ENCODE data around the gene STK32B. TPM values are rescaled to one million over a fixed set of nuclear protein-coding genes. Genes with fewer than 3 reads are reported as not detected.

STK32B gene
- polyA plus RNA-seq, 1 experiment, result 4.3 TPM

DNA sequence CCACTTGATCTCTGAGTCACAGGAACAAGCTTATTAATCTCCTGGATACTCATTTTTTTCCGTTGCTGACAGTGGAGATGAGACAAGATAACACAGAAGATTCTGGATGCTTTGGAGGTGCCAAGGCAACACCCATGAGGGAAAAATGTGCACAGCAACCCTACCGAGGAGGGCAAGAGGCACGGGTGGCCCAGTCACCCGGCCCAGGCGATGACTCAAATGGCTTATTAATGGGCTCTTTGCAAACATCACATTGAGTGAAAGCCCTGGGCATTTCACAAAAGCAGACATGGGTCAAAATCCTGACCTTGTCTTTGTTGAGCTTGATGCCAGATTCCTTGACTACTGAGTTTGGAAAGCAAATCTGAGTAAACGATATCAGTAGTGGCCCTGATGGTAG is 315.1 kb downstream of the STK32B start:
- Histone ChIP-seq H3K4me3 (ENCODE audit: low read depth, low read length) (no peak overlapping the region), H3K27ac (ENCODE audit: low read depth, low read length) (no peak overlapping the region), H3K27me3 (ENCODE audit: control insufficient read depth, insufficient read depth, low read length) (peaks cover 2% of the 10 kb centered on the region), H3K9me3 (ENCODE audit: control insufficient read depth, insufficient read depth, low read length) (no peaks in the 10 kb centered on the region)
- ChIA-PET POLR2A (interaction anchor here (0.6 kb wide), 1 partner anchor 346 kb away, joined by 3 read pairs; no protein-coding TSS in a partner anchor), CTCF (interaction anchor here (1.2 kb wide), 1 partner anchor 34 kb away, joined by 3 read pairs; no protein-coding TSS in a partner anchor)
- no peak for DNase-seq (ENCODE audit: low read depth, low spot score)
- TF ChIP-seq, protein P1, sequence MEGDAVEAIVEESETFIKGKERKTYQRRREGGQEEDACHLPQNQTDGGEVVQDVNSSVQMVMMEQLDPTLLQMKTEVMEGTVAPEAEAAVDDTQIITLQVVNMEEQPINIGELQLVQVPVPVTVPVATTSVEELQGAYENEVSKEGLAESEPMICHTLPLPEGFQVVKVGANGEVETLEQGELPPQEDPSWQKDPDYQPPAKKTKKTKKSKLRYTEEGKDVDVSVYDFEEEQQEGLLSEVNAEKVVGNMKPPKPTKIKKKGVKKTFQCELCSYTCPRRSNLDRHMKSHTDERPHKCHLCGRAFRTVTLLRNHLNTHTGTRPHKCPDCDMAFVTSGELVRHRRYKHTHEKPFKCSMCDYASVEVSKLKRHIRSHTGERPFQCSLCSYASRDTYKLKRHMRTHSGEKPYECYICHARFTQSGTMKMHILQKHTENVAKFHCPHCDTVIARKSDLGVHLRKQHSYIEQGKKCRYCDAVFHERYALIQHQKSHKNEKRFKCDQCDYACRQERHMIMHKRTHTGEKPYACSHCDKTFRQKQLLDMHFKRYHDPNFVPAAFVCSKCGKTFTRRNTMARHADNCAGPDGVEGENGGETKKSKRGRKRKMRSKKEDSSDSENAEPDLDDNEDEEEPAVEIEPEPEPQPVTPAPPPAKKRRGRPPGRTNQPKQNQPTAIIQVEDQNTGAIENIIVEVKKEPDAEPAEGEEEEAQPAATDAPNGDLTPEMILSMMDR (IDR thresholded peaks at IDR 0.05; ENCODE audit: low read depth, low read length), result no peak

DNA sequence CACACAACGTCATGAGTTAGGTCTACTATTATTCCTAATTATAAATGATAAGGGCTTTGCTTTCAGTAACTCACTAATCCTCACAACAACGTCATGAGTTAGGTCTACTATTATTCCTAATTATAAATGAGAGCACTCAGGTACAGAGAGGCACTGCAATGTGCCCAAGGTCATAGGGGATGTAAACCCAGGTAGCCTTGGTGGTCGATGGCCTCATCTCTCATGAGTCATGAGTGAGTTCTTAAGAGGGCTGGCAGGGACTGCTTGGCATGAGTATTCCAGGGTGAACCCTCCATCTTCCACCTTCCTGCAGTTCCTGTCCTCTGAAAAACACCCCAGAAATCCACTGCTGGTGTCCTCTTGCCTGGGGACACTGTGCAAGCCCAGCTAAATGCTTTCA is 317.1 kb downstream of the STK32B start:
- CTCF ChIA-PET, result interaction anchor here (0.9 kb wide), 1 partner anchor 32 kb away, joined by 4 read pairs; no protein-coding TSS in a partner anchor
- POLR2A ChIA-PET, result no interaction called here
- no peak overlapping the region for H3K4me3 ChIP-seq (ENCODE audit: low read depth, low read length)
- no peak for DNase-seq (ENCODE audit: low read depth, low spot score)
- no peaks in the 10 kb centered on the region; the same call in 1 of the 2 replicates for H3K9me3 ChIP-seq (ENCODE audit: control insufficient read depth, insufficient read depth, low read length)
- H3K27me3 ChIP-seq (ENCODE audit: control insufficient read depth, insufficient read depth, low read length), result peaks cover 3% of the 10 kb centered on the region
- TF ChIP-seq, protein P1 (IDR thresholded peaks at IDR 0.05; ENCODE audit: low read depth, low read length), result no peak
- H3K27ac ChIP-seq (ENCODE audit: low read depth, low read length), result no peak overlapping the region

DNA sequence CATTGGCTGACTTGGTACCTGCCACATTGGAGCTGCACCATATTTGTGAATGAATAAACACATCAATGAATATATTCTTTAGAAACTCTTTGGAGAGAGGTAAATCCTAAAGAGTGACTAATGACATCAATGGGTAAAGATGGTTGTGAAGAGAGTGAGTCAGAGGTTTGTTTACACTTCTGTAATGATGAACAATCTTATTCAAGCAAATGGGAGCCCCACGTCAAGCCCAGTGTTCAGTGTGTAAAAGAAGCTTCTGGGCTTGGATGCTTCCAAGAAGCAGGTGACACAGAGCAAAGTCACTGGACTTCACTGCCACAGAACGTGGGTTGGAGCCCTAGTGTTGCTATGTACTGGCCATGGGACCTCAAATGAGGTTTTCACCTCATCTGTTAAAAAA is 319.0 kb downstream of the STK32B start:
- peak; percentile 39 for DNase-seq (ENCODE audit: low read depth, low spot score)
- Histone ChIP-seq H3K27me3 (ENCODE audit: control insufficient read depth, insufficient read depth, low read length) (peaks cover 3% of the 10 kb centered on the region), H3K4me3 (ENCODE audit: low read depth, low read length) (no peak overlapping the region), H3K27ac (ENCODE audit: low read depth, low read length) (no peak overlapping the region), H3K9me3 (ENCODE audit: control insufficient read depth, insufficient read depth, low read length) (peaks cover 2% of the 10 kb centered on the region)
- CTCF ChIA-PET, result no interaction called here
- POLR2A ChIA-PET, result interaction anchor here (2.1 kb wide), 1 partner anchor 12 kb away, joined by 6 read pairs; no protein-coding TSS in a partner anchor
- TF ChIP-seq, protein P1 (IDR thresholded peaks at IDR 0.05; ENCODE audit: low read depth, low read length), result no peak

DNA sequence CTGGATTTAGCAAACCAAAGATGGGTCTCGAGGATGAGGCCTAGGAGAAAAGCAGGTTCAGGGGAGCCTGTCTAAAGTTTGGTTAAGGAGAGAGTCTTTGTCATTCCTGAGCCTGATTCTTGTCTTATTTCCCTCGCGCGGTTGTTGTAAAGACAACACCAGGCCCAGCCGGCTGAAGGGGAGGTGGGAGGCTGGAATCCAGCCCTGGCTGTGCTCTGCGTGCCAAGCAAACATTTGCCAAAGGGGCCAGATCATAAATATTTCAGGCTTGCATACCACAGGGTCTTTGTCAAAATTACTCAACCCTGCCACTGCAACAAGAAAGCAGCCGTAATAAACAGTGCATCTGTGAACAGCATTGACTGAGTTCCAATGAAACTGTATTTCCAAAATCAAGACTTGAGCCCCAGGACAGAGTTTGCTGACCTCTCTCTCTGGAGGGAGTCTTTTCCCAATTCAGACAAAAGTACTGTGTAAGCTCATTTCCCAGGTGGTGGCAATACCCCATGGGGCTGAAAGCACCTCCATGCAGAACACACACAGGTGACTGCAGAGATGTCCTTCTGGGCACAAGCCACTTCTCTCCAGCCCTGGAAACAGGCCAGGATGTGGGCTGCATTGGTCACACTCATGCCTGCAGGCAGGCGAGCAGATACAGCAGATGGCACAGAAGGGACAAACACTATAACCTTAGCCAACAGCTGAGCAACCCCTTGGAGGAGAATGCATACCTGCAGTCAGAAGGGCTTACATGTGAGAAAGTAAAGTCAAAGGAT is 320.3 kb downstream of the STK32B start:
- DNase-seq (ENCODE audit: low read depth, low spot score), result peak; percentile 21
- Histone ChIP-seq H3K27ac (ENCODE audit: low read depth, low read length) (peak overlapping the region; percentile 55), H3K4me3 (ENCODE audit: low read depth, low read length) (no peak overlapping the region), H3K27me3 (ENCODE audit: control insufficient read depth, insufficient read depth, low read length) (peaks cover 6% of the 10 kb centered on the region), H3K9me3 (ENCODE audit: control insufficient read depth, insufficient read depth, low read length) (peaks cover 2% of the 10 kb centered on the region)
- TF ChIP-seq, protein P1 (IDR thresholded peaks at IDR 0.05; ENCODE audit: low read depth, low read length), result no peak
- POLR2A ChIA-PET, result no interaction called here
- CTCF ChIA-PET, result no interaction called here

DNA sequence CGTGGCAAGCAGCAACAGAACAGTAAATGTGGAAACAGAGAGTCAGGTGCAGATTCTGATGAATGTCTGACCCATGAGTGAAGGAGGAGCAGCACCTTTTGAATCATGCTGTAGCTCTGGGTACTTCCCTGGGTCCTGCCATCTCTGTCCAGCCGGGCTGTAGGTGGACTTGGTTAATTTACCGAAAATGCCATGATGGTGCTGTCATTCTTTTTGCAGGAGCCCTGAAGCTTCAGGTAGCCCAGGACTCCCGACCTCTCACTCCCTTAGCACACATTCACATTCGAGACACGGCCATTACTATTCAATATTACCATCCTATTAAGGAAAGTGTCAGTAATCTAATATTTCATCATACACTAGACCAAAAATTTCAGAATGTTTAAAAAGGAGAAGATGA is 320.9 kb downstream of the STK32B start:
- TF ChIP-seq, protein P1 (IDR thresholded peaks at IDR 0.05; ENCODE audit: low read depth, low read length), result no peak
- Histone ChIP-seq H3K27me3 (ENCODE audit: control insufficient read depth, insufficient read depth, low read length) (peaks cover 6% of the 10 kb centered on the region), H3K4me3 (ENCODE audit: low read depth, low read length) (no peak overlapping the region), H3K27ac (ENCODE audit: low read depth, low read length) (no peak overlapping the region), H3K9me3 (ENCODE audit: control insufficient read depth, insufficient read depth, low read length) (peaks cover 5% of the 10 kb centered on the region)
- ChIA-PET CTCF (interaction anchor here (0.6 kb wide), 1 partner anchor 611 kb away, joined by 4 read pairs; no protein-coding TSS in a partner anchor), POLR2A (no interaction called here)
- no peak for DNase-seq (ENCODE audit: low read depth, low spot score)

All from AG04450 (cell line).